ENCODE results near the gene SDK2.
"Not testable (repeated sequence)": the region's sequence is repeated elsewhere in the genome, so short reads cannot be mapped to it uniquely, and the experiment has no call there.

The SDK2 gene

GRCh38 chr17:73341350-73342049, 302.7 kb downstream of the SDK2 start:
- DNase-seq (ENCODE audit: low read depth): no peak

- DNase-seq (ENCODE audit: low read depth): no peak
These were observed 304.1 kb downstream of the SDK2 start for GRCh38 chr17:73340093-73340596.

GRCh38 chr17:73338566-73339197, 305.6 kb downstream of the SDK2 start:
- DNase-seq (ENCODE audit: low read depth): no peak

- no peak for DNase-seq (ENCODE audit: low read depth)
These were observed 306.2 kb downstream of the SDK2 start for GRCh38 chr17:73338050-73338521.

GRCh38 chr17:73337330-73337710, 306.9 kb downstream of the SDK2 start:
- DNase-seq (ENCODE audit: low read depth): no peak

GRCh38 chr17:73336408-73337329, 307.6 kb downstream of the SDK2 start:
- DNase-seq (ENCODE audit: low read depth): no peak

- DNase-seq (ENCODE audit: low read depth): no peak
These were observed 308.4 kb downstream of the SDK2 start for GRCh38 chr17:73335591-73336407.

- no peak for DNase-seq (ENCODE audit: low read depth)
These were observed 309.3 kb downstream of the SDK2 start for GRCh38 chr17:73334771-73335513.

- not testable (repeated sequence) for DNase-seq (ENCODE audit: low read depth)
These were observed 310.8 kb downstream of the SDK2 start for GRCh38 chr17:73333445-73333844.

GRCh38 chr17:73331060-73331459, 313.2 kb downstream of the SDK2 start:
- no peak for DNase-seq (ENCODE audit: low read depth)

GRCh38 chr17:73327676-73328075, 316.6 kb downstream of the SDK2 start:
- no peak for DNase-seq (ENCODE audit: low read depth)

GRCh38 chr17:73325527-73325842, 318.8 kb downstream of the SDK2 start:
- no peak for DNase-seq (ENCODE audit: low read depth)

GRCh38 chr17:73324711-73325526, 319.3 kb downstream of the SDK2 start:
- no peak for DNase-seq (ENCODE audit: low read depth)

GRCh38 chr17:73324160-73324475, 320.1 kb downstream of the SDK2 start:
- no peak for DNase-seq (ENCODE audit: low read depth)

GRCh38 chr17:73323409-73324159, 320.7 kb downstream of the SDK2 start:
- no peak for DNase-seq (ENCODE audit: low read depth)

GRCh38 chr17:73320601-73321264, 323.5 kb downstream of the SDK2 start:
- no peak for DNase-seq (ENCODE audit: low read depth)

GRCh38 chr17:73319766-73320165, 324.5 kb downstream of the SDK2 start:
- DNase-seq (ENCODE audit: low read depth): no peak

- no peak for DNase-seq (ENCODE audit: low read depth)
These were observed 325.4 kb downstream of the SDK2 start for GRCh38 chr17:73318836-73319235.

GRCh38 chr17:73318427-73318813, 325.8 kb downstream of the SDK2 start:
- no peak for DNase-seq (ENCODE audit: low read depth)

Measured in stimulated activated CD8-positive, alpha-beta memory T cell treated with anti-CD3 and anti-CD28 coated beads, Interleukin-12 subunit alpha, Interleukin-12 subunit beta, amount 100 ng/mL, for 1 hour (primary cell).